Left lung (tissue), 10 donors: ENCODE results near the gene CTNNB1. TPM values are rescaled to one million over a fixed set of nuclear protein-coding genes. Genes with fewer than 3 reads are reported as not detected.

Experiments
- ATAC-seq: fragments of 200-7000 bp; cut with Tn5 transposase; one replicate; pipeline ENCODE4 v1.9.1; 2020; ENCODE audit warnings: moderate library complexity
- DNase-seq, 4 donors: peaks; one replicate each; pipeline ENCODE4 v3.0.0-alpha.2; 2013 to 2020
- H3K27ac ChIP-seq, 2 donors: fragments of 200-600 bp; sonication (generic) in 1 of 2; one replicate each; pipeline versions ENCODE4 v1.5.0 to v1.8.0; 2020 to 2021
- H3K27me3 ChIP-seq, 2 donors: fragments of 200-600 bp; sonication (generic) in 1 of 2; one replicate each; pipeline versions ENCODE4 v1.5.0 to v1.8.0; 2020 to 2021
- H3K36me3 ChIP-seq, 2 donors: fragments of 200-600 bp; sonication (generic) in 1 of 2; one replicate each; pipeline versions ENCODE4 v1.5.0 to v1.8.0; 2020 to 2021
- H3K4me1 ChIP-seq, 2 donors: fragments of 200-600 bp; one replicate each; pipeline ENCODE4 v1.8.0; 2021
- H3K4me3 ChIP-seq, 2 donors: fragments of 200-600 bp; sonication (generic) in 1 of 2; one replicate each; pipeline versions ENCODE4 v1.5.0 to v1.8.0; 2020 to 2021; ENCODE audit warnings: mild to moderate bottlenecking in 1 of 2
- H3K9me3 ChIP-seq, 2 donors: fragments of 200-600 bp; sonication (generic) in 1 of 2; one replicate each; pipeline versions ENCODE4 v1.5.0 to v1.8.0; 2020 to 2021
- CTCF ChIP-seq, 2 donors: fragments of 200-600 bp; sonication (generic) in 1 of 2; IDR thresholded peaks; one replicate each; pipeline versions ENCODE4 v1.5.0 to v1.8.0; 2021; ENCODE audit warnings: antibody characterized with exemption in 2 of 2
- intact Hi-C, 2 donors: fragments of 100-400 bp; cut with DNase I; formaldehyde crosslinking; loops; one replicate each; pipeline versions ENCODE4 v1.11.2 to v1.14.2; 2022
- polyA plus RNA-seq, 6 donors: library from polyadenylated mRNA; unstranded; fragments of 120-200 nt; gene quantifications; one replicate each; pipeline ENCODE4 v1.2.1, GENCODE V29; 2013; ENCODE audit not compliant: insufficient read length in 6 of 6
- total RNA-seq, 2 donors: library from RNA; stranded (reverse); fragmentation: NEBNext Ultra II Directional; extraction: Animal tissue kit (Norgen Biotek cat#: 25700); gene quantifications; one replicate each; pipeline ENCODE4 v1.2.1, GENCODE V29; 2021
- donor health status: DM: no; HTN: yes; CAD: no.
- donor health status: DM: no; HTN: no; CAD: no.

The CTNNB1 gene
- total and polyA plus RNA-seq, 8 donors: 289 to 492 (median 448) TPM

DNA sequence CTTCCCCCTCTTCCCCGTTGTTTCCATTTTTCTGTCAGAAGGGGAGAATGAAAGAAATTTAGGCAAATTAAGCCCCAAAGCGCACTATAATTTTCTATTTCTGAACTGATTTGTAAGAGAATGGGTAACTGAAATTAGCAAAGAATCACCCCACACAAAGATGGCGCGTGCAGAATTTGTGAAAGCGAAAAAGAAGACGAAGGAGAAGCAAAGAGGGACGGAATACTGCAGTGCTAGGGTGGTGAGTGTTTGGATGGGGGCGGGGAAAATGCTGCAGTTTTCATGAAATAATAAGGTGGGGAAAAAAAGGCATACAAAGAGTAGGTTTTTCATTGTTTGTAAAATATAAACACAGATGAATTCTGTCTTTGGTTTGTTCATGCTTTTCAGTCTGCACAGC is 4.6 kb upstream of the CTNNB1 start:
- no peaks in the 10 kb centered on the region for H3K36me3 ChIP-seq
- H3K9me3 ChIP-seq: no peaks in the 10 kb centered on the region
- H3K4me1 ChIP-seq: peaks cover 0 to 7% of the 10 kb centered on the region in 2 donors
- DNase-seq: no peak
- no peak overlapping the region for H3K27ac ChIP-seq
- no peak overlapping the region for H3K4me3 ChIP-seq
- no peak for ATAC-seq
- no peak for TF ChIP-seq CTCF (IDR thresholded peaks at IDR 0.05)
- no peaks in the 10 kb centered on the region for H3K27me3 ChIP-seq
- intact Hi-C loops: loop anchor here in 1 of 2 donors (10.0 kb wide), 1 partner anchor 220 kb away; no protein-coding TSS in a partner anchor

GRCh38 chr3:41195946-41196345 is 3.4 kb upstream of the CTNNB1 start:
- H3K27ac ChIP-seq: no peak overlapping the region
- peaks cover 0 to 11% of the 10 kb centered on the region in 2 donors for H3K4me1 ChIP-seq
- no peak overlapping the region for H3K4me3 ChIP-seq
- TF ChIP-seq CTCF (IDR thresholded peaks at IDR 0.05): no peak
- no peaks in the 10 kb centered on the region for H3K27me3 ChIP-seq
- H3K36me3 ChIP-seq: no peaks in the 10 kb centered on the region
- intact Hi-C loops: loop anchor here in 1 of 2 donors (10.0 kb wide), 1 partner anchor 221 kb away; no protein-coding TSS in a partner anchor
- DNase-seq (no peak), ATAC-seq (no peak)
- H3K9me3 ChIP-seq: no peaks in the 10 kb centered on the region

GRCh38 chr3:41196499-41197410 is 2.5 kb upstream of the CTNNB1 start:
- no peaks in the 10 kb centered on the region for H3K36me3 ChIP-seq
- DNase-seq: no peak
- ATAC-seq: no peak
- H3K4me1 ChIP-seq: peaks cover 0 to 18% of the 10 kb centered on the region in 2 donors
- H3K27me3 ChIP-seq: no peaks in the 10 kb centered on the region
- no peak for TF ChIP-seq CTCF (IDR thresholded peaks at IDR 0.05)
- intact Hi-C loops: loop anchor here in 1 of 2 donors (10.0 kb wide), 1 partner anchor 222 kb away; no protein-coding TSS in a partner anchor
- H3K27ac ChIP-seq: no peak overlapping the region
- no peaks in the 10 kb centered on the region for H3K9me3 ChIP-seq
- H3K4me3 ChIP-seq: no peak overlapping the region

DNA sequence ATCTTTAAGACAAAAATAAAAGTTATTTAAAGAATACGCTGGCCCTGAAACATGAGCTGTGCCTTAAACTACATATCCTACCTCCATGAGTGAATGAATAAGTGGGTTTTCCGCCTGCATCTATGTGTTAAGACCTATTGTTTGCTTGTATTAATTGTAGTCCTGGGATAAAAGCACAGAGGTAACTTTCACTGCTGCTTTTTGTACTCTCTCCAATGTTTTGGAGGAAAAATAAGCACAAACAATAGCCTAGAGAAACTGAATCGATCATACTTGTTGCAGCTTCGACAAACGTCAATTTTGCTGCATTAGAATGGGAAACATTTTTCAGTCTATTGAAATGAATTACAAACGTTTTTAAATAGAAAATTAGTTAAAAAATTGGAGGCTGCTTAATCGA is 1.3 kb upstream of the CTNNB1 start:
- DNase-seq (no peak), ATAC-seq (no peak)
- peak overlapping the region in 1 of 2 donors; percentile 73 for H3K4me3 ChIP-seq
- no peaks in the 10 kb centered on the region for H3K27me3 ChIP-seq
- no peak for TF ChIP-seq CTCF (IDR thresholded peaks at IDR 0.05)
- peak overlapping the region in 1 of 2 donors; percentile 98 for H3K27ac ChIP-seq
- intact Hi-C loops: loop anchor here in 1 of 2 donors (10.0 kb wide), 1 partner anchor 223 kb away; no protein-coding TSS in a partner anchor
- H3K4me1 ChIP-seq: peaks cover 7 to 31% of the 10 kb centered on the region in 2 donors
- H3K36me3 ChIP-seq: no peaks in the 10 kb centered on the region
- H3K9me3 ChIP-seq: no peaks in the 10 kb centered on the region

GRCh38 chr3:41198526-41198925 is 779 bp upstream of the CTNNB1 start:
- H3K36me3 ChIP-seq: no peaks in the 10 kb centered on the region
- H3K9me3 ChIP-seq: no peaks in the 10 kb centered on the region
- DNase-seq: peak in 3 of 4 donors; percentile 32 to 59 (median 35)
- H3K27ac ChIP-seq: peak overlapping the region; percentile 98 to 99
- no peak for TF ChIP-seq CTCF (IDR thresholded peaks at IDR 0.05)
- H3K4me3 ChIP-seq: peak overlapping the region; percentile 72 to 73
- intact Hi-C loops: loop anchor here in 1 of 2 donors (10.0 kb wide), 1 partner anchor 224 kb away; no protein-coding TSS in a partner anchor
- peak; percentile 11 for ATAC-seq
- H3K4me1 ChIP-seq: peaks cover 12 to 35% of the 10 kb centered on the region in 2 donors
- H3K27me3 ChIP-seq: no peaks in the 10 kb centered on the region
